Cardiac septum (tissue), 1 donor: Measurements from ENCODE around the gene FN1. TPM values are rescaled to one million over a fixed set of nuclear protein-coding genes. Genes with fewer than 3 reads are reported as not detected.
"Not testable (repeated sequence)": the region's sequence is repeated elsewhere in the genome, so short reads cannot be mapped to it uniquely, and the experiment has no call there.

Experiments
- DNase-seq: peaks from one replicate; pipeline ENCODE4 v3.0.0-alpha.2; 2020; ENCODE audit warnings: low spot score
- intact Hi-C: fragments of 100-400 bp; cut with DNase I; formaldehyde crosslinking; loops from one replicate; pipeline ENCODE4 v1.14.0; 2022
- total RNA-seq: library from RNA; stranded (reverse); fragmentation: NEBNext Ultra II Directional; extraction: Animal tissue kit (Norgen Biotek cat#: 25700); gene quantifications from one replicate; pipeline ENCODE4 v1.2.1, GENCODE V29; 2021
- donor health status: DM: no; HTN: no; CAD: no.

FN1 gene
- total RNA-seq, 1 donor from 2014 or later: 339 TPM

DNA sequence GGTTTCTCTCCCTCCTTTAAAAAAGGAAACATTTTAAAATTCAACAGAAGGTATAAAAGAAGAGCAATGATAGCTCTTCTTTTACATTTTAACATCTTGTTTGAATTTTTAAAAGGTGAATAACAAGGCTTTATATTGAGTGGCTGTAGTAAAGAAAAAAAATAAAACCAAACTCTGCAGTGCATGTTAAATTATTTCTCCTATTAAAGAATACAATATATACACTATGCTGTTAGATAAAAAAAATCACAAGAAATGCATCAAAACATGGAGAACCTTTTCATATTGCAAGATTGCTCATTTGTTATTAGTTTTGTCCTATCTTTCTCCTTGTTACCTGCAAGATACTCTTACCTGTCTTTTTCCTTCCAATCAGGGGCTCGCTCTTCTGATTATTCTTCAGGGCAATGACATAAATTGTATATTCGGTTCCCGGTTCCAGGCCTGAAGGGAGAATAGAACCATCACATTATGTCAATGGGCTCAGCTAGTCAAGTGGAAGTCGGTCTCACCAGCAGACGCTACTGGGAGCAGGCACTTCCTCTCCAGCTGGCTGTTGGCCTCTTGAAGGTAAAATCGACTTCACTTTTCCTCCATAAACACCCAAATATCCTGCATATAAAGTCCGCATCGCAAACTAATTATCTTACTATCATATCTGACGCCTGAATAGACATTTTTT is 62.8 kb downstream of the FN1 start:
- intact Hi-C loops: no loop called here
- no peak for DNase-seq

DNA sequence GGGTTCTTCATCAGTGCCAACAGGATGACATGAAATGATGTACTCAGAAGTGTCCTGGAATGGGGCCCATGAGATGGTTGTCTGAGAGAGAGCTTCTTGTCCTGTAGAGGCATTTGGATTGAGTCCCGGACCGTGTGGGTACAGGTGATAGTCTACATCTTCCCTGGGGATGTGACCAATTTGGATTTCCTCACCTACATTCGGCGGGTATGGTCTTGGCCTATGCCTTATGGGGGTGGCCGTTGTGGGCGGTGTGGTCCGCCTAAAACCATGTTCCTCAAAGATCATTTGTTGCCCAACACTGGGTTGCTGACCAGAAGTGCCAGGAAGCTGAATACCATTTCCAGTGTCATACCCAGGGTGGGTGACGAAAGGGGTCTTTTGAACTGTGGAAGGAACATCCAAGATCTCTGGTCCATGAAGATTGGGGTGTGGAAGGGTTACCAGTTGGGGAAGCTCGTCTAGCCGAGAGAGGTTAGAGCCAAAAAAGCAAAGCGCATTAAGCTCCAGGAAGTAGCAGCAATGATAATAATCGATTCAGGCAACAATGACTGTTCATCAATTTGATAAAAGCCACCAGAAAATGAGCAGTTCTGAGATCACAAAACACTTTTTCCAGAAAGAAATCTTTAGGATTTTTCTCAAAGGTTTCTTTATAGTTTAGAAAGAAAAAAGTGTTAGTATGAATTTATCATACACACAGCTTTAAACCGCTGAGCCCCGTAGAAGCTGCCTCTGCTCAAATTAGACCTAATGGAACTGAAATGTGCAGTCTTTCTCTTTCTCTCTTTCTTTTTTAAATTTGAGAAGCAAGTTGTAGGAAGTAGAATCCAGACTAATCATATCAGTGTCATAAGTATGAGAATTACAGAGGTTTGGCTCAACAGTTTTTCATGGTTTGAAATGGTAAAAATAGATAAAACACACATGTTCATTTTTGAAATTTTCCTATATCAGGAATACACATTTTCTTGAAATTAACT is 63.7 kb downstream of the FN1 start:
- intact Hi-C loops: no loop called here
- DNase-seq: no peak

DNA sequence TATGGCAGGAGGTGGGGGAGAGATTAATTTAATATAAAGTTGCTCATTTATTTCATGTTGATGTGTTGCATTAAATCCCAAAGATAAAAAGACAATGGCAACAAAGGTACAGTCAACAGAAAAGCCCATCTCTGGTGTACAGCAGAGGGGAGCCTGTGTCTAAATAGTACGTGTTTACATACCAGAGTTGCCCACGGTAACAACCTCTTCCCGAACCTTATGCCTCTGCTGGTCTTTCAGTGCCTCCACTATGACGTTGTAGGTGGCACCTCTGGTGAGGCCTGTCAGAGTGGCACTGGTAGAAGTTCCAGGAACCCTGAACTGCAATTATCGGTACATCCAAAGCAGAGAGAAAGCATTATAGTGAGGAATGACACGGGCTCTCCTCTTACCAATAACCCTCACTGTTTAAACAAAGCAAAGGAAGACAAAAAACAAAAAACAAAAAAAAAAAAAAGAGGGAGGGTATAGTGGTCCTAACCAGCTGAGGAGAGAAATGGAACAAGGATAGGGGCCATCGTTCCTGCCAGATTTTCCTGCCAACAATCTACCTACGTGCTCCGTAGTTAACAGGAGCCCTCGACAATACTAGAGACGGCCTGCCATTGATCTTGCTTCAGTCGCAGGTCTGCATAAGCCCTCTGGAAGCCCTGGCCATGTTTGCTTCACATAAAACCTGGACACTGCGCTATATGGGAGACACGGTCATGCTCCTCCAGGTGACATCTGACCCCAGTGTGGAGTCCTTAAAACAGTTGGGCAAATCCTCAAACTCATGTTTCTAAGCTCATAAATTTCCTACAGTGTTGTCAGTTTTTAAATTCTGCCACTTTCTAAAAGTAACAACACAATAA is 65.5 kb downstream of the FN1 start:
- no peak for DNase-seq
- intact Hi-C loops: no loop called here

DNA sequence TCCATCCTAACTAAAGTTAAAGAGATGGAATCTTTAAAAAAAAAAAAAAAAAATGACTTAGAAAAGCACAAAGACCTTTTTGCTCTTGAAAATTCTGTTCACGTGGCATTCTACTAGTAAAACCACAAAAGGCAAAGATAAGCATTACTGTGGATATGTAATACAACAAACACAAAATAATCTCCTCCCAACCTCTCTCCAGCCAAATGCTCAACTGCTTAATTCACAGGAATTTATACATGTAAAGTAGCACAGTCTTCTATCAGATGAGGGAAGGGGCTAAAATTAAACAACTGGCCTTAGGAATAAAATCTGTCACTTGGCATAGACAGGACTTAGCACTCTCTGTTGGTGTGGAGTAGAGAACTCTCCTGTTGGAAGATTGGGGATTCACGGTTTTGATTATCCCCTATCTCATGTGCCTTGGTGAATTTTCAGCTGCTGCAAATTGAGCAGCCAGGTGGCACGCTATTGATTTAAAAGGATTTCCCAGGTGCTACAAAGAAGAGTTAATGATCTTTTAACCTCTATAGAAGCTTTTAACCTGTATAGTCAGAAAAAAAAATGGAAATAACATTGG is 66.6 kb downstream of the FN1 start:
- intact Hi-C loops: no loop called here
- DNase-seq: no peak

DNA sequence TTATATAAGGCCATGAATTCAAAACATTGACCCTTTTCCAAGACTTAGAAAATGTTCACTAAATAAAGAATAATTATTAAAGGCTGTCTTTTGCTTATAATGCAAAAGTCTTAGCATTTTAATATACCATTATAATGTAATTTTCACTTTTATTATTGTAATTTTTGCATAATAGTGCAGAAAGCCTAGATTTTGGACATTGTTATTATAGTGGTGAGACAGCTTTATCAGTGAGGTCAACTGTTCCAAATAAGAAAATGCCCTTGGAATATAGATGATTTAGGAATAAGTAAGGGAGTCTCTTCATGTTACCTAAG is 67.4 kb downstream of the FN1 start:
- no peak for DNase-seq
- intact Hi-C loops: no loop called here

DNA sequence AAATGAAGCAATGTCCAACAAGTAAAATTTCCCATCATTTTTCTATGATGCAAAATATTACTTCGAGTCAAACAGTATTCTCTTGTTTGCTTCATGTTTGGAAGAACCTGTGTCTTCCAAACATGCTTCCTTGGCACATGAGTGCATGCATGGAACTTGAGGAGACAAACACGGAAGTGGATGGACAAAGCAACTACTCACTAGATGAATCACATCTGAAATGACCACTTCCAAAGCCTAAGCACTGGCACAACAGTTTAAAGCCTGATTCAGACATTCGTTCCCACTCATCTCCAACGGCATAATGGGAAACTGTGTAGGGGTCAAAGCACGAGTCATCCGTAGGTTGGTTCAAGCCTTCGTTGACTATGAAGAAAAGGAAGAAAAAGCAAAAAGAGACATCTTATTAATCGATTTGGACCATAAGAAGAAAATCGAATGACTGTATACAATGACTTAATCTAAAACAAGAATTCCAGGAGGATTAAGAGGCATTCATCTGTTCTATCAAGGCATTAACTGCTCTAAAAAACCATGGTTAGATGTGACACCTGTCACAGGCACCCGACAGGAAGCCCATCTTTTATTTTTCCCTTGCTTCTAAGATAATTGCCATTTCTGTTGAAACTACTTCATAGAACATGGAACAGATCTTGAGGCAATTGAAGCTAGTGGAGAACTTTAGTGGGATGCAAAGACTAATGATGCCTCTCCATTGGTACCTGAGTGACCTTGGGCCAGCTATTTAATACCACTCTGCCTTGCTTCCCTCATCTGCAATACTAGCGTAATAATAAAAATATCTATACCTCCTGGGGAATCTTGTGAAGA is 68.0 kb downstream of the FN1 start:
- intact Hi-C loops: no loop called here
- no peak for DNase-seq

DNA sequence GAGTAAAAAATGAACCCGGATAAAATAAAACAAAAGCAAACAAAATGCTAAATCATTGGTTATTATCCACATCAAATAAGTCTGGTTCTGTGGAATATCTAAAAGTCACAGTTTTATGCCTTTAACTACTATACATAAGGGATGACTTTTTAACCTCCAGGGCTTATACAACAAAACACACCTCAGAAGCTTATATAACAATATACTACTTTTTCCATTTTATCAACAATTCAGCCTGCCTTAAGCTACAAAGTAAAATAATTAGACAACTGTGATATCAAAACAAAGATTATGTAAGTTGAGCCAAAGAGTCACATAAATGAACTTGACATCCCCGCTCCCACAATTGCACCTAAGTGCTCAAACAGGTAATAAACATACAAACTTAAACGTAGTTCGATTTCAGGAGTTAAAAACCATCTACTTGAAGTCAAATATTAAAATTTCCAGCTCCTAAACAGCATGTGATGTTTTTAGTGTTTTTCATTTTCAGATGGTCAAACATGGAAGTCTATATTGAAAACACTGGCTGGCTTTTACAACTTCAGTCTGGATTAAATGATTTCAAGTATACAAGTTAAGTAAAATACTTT is 69.3 kb downstream of the FN1 start:
- intact Hi-C loops: no loop called here
- no peak for DNase-seq

DNA sequence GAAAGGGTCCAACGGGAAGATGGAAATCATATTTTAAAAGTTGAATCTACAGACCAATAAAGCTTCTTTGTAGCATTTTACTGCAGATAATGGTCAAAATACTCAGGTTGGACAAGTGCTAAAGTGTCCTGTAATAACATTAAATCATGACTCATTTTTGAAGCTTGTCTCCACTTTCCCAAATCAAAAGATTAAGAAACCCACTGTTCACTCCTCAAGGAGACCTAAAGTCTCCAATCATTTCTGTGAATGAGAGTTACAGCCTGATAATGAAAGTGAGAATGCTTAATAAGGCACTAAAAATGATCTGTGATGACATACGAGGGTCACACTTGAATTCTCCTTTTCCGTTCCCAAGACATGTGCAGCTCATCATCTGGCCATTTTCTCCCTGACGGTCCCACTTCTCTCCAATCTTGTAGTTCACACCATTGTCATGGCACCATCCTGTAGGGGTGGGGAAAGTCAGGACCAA is 70.6 kb downstream of the FN1 start:
- intact Hi-C loops: no loop called here
- no peak for DNase-seq

DNA sequence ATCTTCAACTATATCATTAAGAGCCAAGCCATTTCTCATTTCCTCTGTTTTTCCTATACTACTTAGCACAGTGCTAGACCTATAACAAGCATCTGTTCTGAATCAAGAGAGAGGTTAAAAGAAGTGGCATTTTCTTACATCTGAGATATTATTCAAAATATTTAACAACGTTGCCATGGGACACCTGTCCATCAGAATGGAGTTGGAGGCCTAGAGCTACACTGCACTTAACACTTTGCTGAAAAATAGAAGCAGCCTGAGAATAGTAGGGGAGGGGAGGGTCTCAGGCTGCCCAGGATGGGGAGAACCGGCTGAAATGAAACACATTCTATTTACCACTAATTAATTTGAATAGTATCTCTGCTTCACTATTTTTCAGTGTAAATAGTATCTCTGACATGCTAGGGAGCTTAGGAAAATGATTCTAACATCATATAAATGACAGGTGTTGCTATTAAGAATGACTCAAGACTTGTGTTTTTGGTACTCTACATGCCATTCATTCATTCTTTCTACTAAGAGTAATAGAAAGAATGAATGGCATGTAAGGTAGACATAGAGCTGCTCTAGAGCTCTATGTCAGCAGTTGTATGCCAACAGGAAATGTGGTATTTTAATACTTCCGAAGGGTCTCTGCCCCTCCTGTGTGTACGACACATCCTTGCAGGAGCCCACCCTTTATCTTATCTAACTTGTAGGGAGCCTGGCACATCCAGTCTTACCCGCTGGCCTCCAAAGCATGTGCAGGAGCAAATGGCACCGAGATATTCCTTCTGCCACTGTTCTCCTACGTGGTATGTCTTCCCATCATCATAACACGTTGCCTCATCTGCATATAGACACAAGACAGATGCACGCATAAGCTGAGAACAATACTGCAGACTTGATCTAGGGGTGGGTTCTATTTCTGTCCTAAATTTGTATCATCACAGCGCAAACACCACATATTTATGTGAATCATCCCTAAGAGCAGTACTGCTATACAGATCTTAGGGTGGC is 71.4 kb downstream of the FN1 start:
- no peak for DNase-seq
- intact Hi-C loops: no loop called here

DNA sequence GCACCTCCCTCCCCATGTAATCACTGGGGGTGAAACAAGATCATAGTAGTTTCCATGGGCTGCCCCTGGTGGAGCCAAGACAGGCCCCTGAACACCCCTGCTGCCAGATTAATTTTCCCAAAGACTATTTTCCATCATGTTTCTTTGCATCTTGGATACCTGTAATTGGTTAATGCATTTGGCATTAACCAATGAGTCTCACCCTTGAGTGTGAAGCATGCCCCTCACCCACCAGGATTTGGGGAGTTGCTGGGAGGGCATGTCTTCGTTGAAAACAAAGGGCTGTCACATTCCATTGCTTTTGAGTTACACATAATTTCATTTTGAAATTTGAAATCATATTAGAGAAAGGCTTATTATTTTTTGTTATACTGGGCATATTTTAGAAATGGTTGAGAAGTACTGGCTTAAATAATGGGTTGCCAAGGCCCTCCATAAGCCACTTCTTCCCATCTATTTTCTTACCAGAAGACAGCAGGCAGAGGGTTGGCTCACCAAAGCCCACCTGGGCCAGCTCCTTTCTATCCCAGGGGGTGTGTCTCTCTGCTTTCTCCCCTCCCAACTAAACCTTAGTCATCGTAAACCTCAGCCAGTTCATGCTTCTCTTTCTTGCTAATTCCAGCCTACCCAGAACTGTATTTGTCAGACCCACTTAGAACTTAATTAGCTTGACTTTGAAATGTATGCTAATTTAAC is 72.3 kb downstream of the FN1 start:
- intact Hi-C loops: no loop called here
- DNase-seq: no peak

DNA sequence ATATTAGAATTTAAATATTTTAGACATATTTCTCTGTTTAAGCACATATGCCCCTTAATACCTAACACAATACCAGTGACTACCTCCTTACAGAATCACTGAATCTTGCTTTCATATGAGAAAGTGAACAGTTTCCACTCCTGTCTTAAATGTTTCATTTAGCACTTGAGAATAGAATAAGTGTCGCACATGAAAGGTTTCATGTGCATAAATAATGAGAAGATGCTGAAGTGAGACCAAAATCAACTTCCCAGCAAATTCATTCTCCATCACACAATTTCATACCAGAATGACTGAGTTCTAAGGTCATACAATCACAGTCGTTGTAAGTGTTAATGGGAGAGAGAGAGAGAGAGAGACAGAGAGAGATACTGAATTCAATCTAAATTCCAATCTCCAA is 72.8 kb downstream of the FN1 start:
- intact Hi-C loops: no loop called here
- DNase-seq: no peak

DNA sequence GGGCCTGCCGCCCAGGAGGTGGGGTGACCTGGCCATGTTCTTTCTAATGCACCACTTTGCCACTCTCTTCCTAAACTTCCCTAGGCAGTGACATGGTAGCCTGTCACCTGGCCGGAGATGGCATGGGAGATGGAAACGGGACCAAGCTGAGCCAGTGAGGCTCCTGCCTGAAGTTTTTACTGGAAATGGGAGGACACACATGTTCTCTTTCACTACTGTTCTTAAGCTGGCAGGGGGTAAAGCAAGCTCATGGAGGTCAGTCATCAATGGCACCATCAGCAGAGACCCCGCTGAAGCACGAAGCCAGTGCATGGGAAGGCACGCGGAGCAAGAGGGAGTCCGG is 73.3 kb downstream of the FN1 start:
- intact Hi-C loops: no loop called here
- DNase-seq: no peak

DNA sequence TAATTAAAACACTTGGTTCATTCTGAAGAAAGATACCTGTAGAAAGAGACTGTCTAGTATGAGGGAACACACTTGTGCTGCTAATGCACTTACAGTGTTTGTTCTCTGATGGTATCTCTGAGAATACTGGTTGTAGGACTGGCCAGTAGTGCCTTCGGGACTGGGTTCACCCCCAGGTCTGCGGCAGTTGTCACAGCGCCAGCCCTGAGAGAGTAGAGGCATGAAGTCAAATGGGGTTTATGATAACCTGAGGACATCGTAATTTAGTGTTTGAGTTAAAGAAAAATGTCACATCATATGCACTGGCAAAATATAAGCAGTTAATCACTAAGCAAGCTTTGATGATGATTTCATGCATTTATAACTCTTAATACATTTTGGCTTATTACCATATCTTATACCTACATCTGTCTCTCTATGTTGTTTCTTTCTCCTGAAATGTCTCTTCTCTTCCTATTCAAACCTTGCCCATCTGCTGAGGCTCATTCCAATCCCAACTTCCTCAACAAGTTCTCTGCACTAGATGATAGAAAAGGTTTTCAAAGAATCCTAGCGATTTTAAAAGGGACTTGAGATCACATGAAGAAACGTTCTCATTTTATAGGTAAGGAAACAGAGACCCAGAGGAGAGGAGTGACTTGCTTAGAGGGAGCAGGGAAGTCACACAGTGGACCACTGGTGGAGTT is 73.8 kb downstream of the FN1 start:
- intact Hi-C loops: no loop called here
- no peak for DNase-seq

DNA sequence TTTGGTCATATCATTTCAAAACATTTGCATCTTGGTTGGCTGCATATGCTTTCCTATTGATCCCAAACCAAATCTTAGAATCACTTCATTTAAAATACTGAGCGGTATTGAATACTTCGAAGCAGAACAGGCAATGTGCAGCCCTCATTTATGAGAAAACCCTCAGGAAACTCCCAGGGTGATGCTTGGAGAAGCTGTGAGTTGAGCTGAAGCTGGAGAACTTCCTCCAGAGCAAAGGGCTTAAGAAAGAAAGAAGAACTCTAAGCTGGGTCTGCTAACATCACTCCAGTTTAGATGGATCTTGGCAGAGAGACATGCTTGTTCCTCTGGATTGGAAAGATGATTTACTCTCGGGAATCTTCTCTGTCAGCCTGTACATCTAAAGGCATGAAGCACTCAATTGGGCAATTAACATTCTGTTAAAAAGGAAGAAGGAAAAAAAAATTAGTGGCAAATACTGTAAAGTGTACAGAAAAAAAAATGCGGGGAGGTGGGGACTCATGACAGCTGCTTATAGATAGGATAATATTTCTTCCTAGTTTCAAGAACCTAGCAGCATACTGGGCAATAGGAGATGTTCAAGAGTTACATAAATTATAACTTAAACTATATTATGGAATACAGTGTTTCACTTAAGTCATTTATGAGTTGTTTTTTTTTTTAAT is 74.5 kb downstream of the FN1 start:
- intact Hi-C loops: no loop called here

DNA sequence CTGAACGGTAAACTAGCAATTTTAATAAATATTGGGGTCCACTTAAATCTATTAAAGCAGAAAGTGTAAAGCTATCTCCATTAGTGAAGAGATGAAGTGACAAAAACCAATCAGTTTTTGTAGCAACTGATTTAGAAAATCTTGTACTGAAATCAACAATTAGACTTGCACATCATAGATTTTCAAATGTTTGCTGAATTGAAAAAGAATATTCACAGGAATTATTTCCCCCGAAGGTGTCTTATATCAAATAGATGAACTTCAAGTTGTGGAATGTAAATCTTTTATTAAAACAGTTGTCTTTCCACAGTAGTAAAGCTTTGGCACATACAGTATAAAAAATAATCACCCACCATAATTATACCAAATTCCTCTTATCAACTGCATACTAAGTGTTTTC is 75.3 kb downstream of the FN1 start:
- intact Hi-C loops: no loop called here
- DNase-seq: no peak

More for the DNA sequence above, 74.5 kb downstream of the FN1 start:
- no peak for DNase-seq

DNA sequence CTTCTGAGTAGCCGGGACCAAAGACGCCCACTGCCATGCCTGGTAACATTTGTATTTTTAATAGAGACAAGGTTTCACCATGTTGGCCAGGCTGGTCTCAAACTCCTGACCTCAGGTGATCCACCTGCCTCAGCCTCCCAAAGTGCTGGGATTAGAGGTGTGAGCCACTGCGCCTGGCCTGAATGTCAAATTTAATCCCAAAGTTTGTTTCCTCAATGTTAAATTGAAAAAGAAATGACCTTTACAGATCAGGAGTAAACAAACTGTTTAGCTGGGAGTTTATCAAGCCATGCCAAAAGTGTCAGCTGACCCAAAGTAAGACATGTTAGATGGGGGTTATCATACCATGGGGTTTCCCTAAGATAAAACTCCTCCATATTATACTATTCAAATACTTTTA is 75.8 kb downstream of the FN1 start:
- DNase-seq, intact Hi-C loops: not testable (repeated sequence)
